HG02840 (cell line): ENCODE measurements around the gene GJA3.

Experiments
- ATAC-seq: cut with Tn5 transposase; IDR thresholded peaks from one replicate; pipeline ENCODE4 v1.9.1; 2021; ENCODE audit warnings: mild to moderate bottlenecking, moderate library complexity, moderate number of reproducible peaks; ENCODE audit not compliant: unreplicated experiment, low FRiP score

Gene GJA3

GRCh38 chr13:20102525-20103180 lies 58.2 kb downstream of the GJA3 start:
- ATAC-seq, result no peak

GRCh38 chr13:20101467-20102316 lies 59.2 kb downstream of the GJA3 start:
- no peak for ATAC-seq

DNA sequence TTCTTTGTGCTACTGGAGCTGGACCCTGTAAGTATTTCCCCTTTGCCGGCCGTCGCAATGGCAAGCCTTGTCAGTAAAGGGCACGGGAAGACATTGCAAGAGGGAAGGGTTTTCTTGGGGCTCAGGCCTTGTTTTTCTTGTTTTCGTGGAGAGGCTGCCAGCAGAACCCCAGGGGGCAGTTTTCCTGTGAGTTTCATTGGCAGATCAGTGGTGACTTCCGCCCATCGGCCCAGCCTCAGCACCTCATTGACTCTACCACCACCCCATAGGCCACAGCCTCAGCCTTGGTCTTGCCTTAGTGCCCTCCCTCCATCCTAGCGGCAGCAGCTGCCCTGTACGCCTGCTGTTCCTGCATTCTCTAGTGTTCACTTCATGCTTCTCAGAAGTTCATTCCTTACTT lies 61.5 kb downstream of the GJA3 start:
- ATAC-seq, result no peak

DNA sequence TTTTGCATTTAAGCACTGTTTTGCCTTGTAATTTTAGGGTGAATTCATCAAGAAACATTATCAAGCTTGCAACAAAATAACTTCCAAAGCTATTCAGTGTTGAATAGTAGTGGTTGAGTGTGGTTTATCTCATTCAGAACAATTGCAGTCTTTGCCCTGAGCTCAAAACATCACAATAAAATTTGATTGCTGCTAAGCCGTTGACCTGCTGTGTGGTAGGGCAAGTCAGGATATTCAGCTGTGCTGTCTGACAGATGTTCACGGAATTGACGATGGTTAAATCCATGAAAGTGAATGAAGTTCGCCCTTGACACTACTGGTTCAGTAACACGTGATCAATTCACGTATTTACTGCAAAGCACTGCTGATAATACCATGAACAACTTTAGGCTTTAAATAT lies 66.9 kb downstream of the GJA3 start:
- no peak for ATAC-seq

DNA sequence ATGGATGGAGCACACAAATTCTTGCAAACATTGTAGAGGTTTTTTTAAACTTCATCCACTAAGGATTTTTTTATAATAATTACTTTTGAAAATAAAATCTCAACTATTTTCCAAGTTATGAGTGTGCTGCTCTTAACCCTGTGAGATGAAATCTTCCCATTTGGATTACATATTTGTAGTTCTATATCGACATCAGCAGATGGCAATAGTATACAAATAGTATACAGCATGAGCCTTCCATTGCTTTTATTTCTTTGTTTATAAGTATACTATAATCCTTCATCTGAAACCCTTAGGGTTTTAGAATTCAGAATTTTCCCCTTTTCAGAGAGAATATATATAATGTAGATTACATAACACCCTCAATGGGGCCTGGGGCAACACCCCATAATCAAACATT lies 70.5 kb downstream of the GJA3 start:
- ATAC-seq, result no peak
